Hematopoietic multipotent progenitor cell treated with erythropoietin and hydrocortisone succinate and interleukin-3 and kit ligand, for 17 days (in vitro differentiated cells): ENCODE measurements around the gene NELL1.
"Not testable (repeated sequence)": the region's sequence is repeated elsewhere in the genome, so short reads cannot be mapped to it uniquely, and the experiment has no call there.

ENCODE experiments used
- DNase-seq: peaks from one replicate; pipeline ENCODE4 v3.0.0-alpha.2; 2015; ENCODE audit warnings: low spot score

NELL1 gene

DNA sequence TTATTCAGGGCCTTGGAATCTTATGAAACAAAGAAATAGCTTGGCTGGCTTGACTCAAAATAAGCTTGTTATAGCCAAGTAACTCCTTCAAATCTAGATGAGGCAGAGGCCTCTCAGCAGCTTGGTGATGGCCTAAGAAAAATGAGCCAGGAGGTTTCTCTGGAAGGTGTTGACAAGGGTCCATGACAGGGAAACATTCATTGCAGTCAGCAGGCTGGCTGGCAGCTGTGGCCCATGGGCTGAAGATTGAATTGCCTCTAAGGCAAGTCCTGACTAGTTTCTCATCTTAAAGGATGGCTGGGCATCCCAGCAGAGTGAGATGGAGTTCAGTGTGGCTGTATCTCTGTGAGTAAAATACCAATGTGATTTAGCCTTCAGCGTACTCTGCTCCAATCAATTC is 441.0 kb downstream of the NELL1 start:
- no peak for DNase-seq

- no peak for DNase-seq
Measured at GRCh38 chr11:21113876-21114275, 444.5 kb downstream of the NELL1 start.

GRCh38 chr11:21116009-21116408 is 446.6 kb downstream of the NELL1 start:
- DNase-seq, result no peak

- no peak for DNase-seq
Measured at GRCh38 chr11:21119411-21119810, 450.0 kb downstream of the NELL1 start.

- no peak for DNase-seq
Measured at GRCh38 chr11:21121991-21122390, 452.6 kb downstream of the NELL1 start.

- no peak for DNase-seq
Measured at GRCh38 chr11:21122523-21122922, 453.1 kb downstream of the NELL1 start.

GRCh38 chr11:21132146-21132720 is 462.8 kb downstream of the NELL1 start:
- no peak for DNase-seq

- no peak for DNase-seq
Measured at GRCh38 chr11:21133244-21133643, 463.9 kb downstream of the NELL1 start.

DNA sequence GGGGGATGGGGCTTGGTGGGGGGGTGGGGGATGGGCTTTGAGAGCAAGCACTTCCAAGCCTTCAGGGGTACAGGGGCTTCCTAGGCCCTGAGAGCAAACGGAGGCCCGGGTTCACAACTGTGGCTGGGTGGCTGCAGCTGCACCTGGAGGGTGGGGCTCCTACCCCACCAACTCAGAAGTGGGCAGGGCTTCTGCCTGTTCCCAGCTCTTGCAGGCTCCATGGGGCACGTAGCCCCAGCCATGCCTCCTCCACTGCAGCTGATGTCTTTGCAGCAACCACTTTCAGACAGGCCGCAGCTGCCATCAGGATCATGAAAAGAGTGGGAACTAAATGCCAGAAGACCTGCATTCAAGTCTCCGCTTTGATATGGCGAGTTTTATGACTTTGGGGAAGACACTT is 464.3 kb downstream of the NELL1 start:
- no peak for DNase-seq

GRCh38 chr11:21137803-21138202 is 468.4 kb downstream of the NELL1 start:
- DNase-seq, result no peak

- DNase-seq, result not testable (repeated sequence)
Measured at GRCh38 chr11:21141557-21141956, 472.2 kb downstream of the NELL1 start.

DNA sequence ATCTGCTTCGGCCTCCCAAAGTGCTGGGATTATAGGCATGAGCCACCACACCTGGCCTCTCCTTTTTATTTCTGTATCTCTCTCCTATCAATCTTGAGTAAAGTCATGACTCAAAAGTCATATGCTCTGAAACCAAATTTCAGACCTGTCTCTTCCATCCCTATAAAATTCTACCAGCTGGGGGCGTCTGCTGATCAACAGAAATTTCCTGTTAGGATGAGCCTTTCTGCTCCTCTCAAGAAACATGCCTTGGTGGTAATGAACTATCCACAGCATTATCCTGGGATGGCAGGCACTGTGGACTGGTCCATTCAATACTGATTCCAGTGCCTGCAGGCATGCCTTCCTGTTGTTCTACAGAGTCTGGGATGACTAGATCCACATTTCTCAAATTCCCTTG is 472.6 kb downstream of the NELL1 start:
- DNase-seq, result no peak

GRCh38 chr11:21144531-21144930 is 475.1 kb downstream of the NELL1 start:
- DNase-seq, result no peak

DNA sequence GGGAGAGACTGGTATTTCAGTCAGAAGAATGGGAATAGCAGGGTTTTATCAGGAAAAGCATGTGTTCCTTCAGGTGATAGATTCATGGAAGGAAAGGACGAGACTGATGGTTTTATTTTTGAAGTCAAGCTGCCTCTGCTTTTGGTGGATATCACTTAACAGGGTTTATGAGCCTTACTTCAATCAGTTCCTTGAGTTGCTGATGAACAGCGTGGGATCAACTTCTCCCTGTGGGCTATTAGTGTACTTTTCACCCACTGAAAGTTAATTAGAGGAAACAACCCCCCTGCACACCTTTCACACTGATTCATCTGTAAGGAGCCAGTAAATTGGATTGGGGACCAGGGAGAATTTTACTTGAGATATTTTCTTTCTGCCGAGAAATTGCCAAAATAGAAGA is 479.0 kb downstream of the NELL1 start:
- no peak for DNase-seq

DNA sequence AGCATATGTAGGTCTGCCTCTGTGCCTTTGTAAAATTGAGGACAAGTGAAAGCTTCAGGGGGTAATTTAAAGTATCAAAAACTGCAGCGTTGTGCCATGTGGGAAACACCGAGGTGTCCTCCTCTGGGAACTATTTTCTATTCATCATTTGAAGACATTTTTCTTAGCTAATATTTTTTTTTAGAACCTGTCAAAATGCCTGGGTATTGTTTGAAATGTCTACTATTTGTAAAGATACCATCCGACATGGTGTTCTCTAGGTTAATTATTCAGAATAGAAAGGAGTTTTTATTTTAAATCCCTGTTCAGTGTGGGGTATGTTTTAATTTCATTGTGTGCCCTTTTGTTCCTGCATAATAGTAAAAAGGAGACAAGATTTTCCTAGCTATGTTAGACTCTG is 490.8 kb downstream of the NELL1 start:
- no peak for DNase-seq

GRCh38 chr11:21169639-21170038 is 500.3 kb downstream of the NELL1 start:
- DNase-seq, result no peak

DNA sequence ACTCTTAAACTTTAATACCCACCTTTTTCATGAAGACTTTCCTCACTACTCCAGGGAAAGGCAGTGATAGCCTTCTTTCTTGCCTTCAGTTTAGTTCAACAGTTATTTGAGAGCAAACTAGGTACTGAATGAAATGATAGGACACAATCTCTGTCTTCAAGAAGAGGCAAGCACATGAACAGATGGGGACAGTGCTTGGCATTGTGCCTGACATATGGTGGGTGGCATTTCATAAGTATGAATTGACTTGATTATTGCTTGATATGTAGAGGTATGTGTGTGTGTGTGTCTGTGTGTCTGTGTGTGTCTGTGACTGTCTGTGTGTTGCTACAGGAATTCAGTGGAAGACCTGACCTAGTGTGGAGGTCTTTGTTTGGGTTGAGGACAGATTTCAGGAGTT is 504.1 kb downstream of the NELL1 start:
- no peak for DNase-seq

DNA sequence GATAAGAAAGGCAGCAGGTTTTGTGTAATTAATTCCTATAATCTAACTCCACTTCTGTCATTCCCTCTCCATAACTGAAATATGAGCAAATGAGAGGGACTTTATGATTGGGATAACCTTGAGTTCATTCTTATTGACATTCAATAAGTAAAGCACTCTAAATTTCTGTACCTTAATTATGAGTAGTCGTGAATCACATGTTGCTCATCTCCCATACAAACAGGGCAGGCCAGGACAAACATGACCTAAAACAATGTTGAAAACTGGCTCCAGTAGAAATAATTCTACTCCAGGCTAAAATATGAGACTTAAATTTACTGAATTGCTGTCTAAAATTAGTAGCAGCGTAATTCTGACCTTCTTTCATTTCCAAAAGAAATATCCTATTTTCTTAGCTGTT is 505.4 kb downstream of the NELL1 start:
- DNase-seq, result no peak

- DNase-seq, result no peak
Measured at GRCh38 chr11:21177379-21177778, 508.0 kb downstream of the NELL1 start.

GRCh38 chr11:21179770-21180169 is 510.4 kb downstream of the NELL1 start:
- no peak for DNase-seq

GRCh38 chr11:21180182-21180581 is 510.8 kb downstream of the NELL1 start:
- DNase-seq, result no peak

GRCh38 chr11:21185959-21186358 is 516.6 kb downstream of the NELL1 start:
- DNase-seq, result no peak

GRCh38 chr11:21190181-21190580 is 520.8 kb downstream of the NELL1 start:
- no peak for DNase-seq

- DNase-seq, result no peak
Measured at GRCh38 chr11:21195995-21196394, 526.6 kb downstream of the NELL1 start.

GRCh38 chr11:21198498-21198897 is 529.1 kb downstream of the NELL1 start:
- DNase-seq, result no peak
